ENCODE measurements around the gene MICAL3. TPM values are rescaled to one million over a fixed set of nuclear protein-coding genes. Genes with fewer than 3 reads are reported as not detected.

The MICAL3 gene
- polyA plus RNA-seq, 1 of the 3 experiments (the other 2 are of a cell fraction), result 83.1 TPM

DNA sequence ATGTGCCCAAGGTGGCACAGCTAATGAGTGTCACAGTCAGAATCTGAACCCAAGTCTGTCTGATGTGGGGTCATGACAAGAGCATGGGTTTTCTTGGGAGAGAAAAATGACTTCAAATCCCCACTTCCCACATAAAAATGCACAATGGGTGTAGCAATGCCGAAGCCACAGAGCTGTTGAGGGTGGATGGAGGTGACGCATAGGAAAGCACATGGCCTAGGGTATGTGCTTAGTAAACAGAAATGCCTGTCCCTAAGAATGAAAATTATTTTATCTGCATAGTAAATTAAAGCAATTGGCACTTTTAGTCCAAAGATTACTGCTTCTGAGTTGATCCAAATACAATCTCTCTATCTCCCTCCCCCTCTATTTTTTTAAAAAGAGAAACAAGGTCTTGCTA, 10.9 kb downstream of the MICAL3 start:
- H3K36me3 ChIP-seq (replicated peaks in 1 of 2; ENCODE audit: control insufficient read depth in 1 of 2, insufficient read depth in 2 of 2, low read length in 1 of 2), result no peaks in the 10 kb centered on the region
- H3F3A ChIP-seq (replicated peaks; ENCODE audit: insufficient read depth), result peaks cover 4% of the 10 kb centered on the region
- POLR2A ChIA-PET, result no interaction called here
- no peak overlapping the region for H2AFZ ChIP-seq (ENCODE audit: low read depth)
- no peaks in the 10 kb centered on the region for H3K9me3 ChIP-seq
- TF ChIP-seq MEF2A (IDR thresholded peaks at IDR 0.05; ENCODE audit: borderline replicate concordance, low read depth), result no peak
- no peak for TF ChIP-seq FOXJ3 (CRISPR knock-in tag; IDR thresholded peaks at IDR 0.05)
- TF ChIP-seq NFIC (IDR thresholded peaks at IDR 0.05; ENCODE audit: borderline replicate concordance), result no peak
- TF ChIP-seq FOSL2 (IDR thresholded peaks at IDR 0.05; ENCODE audit: borderline replicate concordance, low read depth), result no peak
- TF ChIP-seq NRF1 (IDR thresholded peaks at IDR 0.05; ENCODE audit: low read depth, low read length), result no peak
- H3K4me2 ChIP-seq, result no peak overlapping the region
- H3K9me2 ChIP-seq, result no peaks in the 10 kb centered on the region
- H3K79me2 ChIP-seq (ENCODE audit: insufficient read depth), result no peaks in the 10 kb centered on the region
- no peak overlapping the region for H3K27ac ChIP-seq (ENCODE audit: low read depth in 2 of 2, low read length in 1 of 2)
- H3K4me3 ChIP-seq (ENCODE audit: low read depth in 2 of 2, low read length in 1 of 2), result no peak overlapping the region
- no peak overlapping the region for H3K9ac ChIP-seq
- H3K27me3 ChIP-seq (ENCODE audit: insufficient read depth), result no peaks in the 10 kb centered on the region
- no peak for DNase-seq
- no peaks in the 10 kb centered on the region for H4K20me1 ChIP-seq (ENCODE audit: insufficient read depth)
- WGBS (ENCODE audit: low lambda C conversion rate), result 93% methylated on average over 2 of the region's 2 CpGs
- CTCF ChIA-PET, result interaction anchor here (0.7 to 2.0 kb wide), 4 partner anchors 11 to 183 kb away, joined by 3 to 6 read pairs (median 5); partner anchors contain the start of gene MICAL3
- H3K4me1 ChIP-seq (ENCODE audit: control insufficient read depth in 1 of 2, insufficient read depth in 2 of 2, low read depth in 1 of 2, low read length in 1 of 2), result peaks cover 0 to 7% of the 10 kb centered on the region in 2 experiments; a peak in 1 of 4 replicates

DNA sequence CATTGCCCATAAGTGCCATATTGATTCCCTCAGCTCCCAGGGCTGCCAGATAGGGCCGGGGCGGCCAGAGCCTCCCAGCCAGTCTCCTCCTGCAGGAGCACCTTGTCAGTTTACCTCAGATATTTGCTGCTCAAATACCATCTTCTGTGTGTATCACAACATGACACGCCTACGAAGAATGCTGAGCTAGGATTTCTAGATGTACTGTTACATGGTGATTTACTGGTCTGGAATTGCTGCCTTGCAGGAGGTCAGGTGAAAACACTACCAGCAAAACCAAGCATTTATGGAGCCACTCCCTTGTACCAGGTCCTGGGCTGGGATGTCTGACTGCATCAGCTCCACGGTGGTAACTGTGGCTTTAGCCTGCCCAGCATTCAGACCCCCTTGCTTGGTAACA, 11.8 kb downstream of the MICAL3 start:
- Histone ChIP-seq H3K27me3 (ENCODE audit: insufficient read depth) (no peaks in the 10 kb centered on the region), H3K27ac (ENCODE audit: low read depth in 2 of 2, low read length in 1 of 2) (no peak overlapping the region), H3K36me3 (replicated peaks in 1 of 2; ENCODE audit: control insufficient read depth in 1 of 2, insufficient read depth in 2 of 2, low read length in 1 of 2) (no peaks in the 10 kb centered on the region), H3K9ac (no peak overlapping the region), H3K4me3 (ENCODE audit: low read depth in 2 of 2, low read length in 1 of 2) (no peak overlapping the region), H3F3A (replicated peaks; ENCODE audit: insufficient read depth) (peaks cover 4% of the 10 kb centered on the region), H3K9me2 (no peaks in the 10 kb centered on the region), H3K79me2 (ENCODE audit: insufficient read depth) (no peaks in the 10 kb centered on the region), H3K4me1 (ENCODE audit: control insufficient read depth in 1 of 2, insufficient read depth in 2 of 2, low read depth in 1 of 2, low read length in 1 of 2) (peaks cover 0 to 7% of the 10 kb centered on the region in 2 experiments; a peak in 1 of 4 replicates), H3K4me2 (no peak overlapping the region), H4K20me1 (ENCODE audit: insufficient read depth) (no peaks in the 10 kb centered on the region), H3K9me3 (no peaks in the 10 kb centered on the region), H2AFZ (ENCODE audit: low read depth) (no peak overlapping the region)
- WGBS (ENCODE audit: low lambda C conversion rate), result 50% methylated on average over 2 of the region's 5 CpGs
- TF ChIP-seq TCF12 (IDR thresholded peaks at IDR 0.05) (no peak), FOSL2 (IDR thresholded peaks at IDR 0.05; ENCODE audit: borderline replicate concordance, low read depth) (peak; percentile 42; the same call in 1 of the 2 replicates), GABPA (IDR thresholded peaks at IDR 0.05; ENCODE audit: low read depth) (no peak)
- no peak for DNase-seq
- CTCF ChIA-PET, result interaction anchor here (0.9 to 2.0 kb wide), 6 partner anchors 9 to 182 kb away, joined by 3 to 7 read pairs (median 5); partner anchors contain the start of gene MICAL3
- POLR2A ChIA-PET, result no interaction called here

DNA sequence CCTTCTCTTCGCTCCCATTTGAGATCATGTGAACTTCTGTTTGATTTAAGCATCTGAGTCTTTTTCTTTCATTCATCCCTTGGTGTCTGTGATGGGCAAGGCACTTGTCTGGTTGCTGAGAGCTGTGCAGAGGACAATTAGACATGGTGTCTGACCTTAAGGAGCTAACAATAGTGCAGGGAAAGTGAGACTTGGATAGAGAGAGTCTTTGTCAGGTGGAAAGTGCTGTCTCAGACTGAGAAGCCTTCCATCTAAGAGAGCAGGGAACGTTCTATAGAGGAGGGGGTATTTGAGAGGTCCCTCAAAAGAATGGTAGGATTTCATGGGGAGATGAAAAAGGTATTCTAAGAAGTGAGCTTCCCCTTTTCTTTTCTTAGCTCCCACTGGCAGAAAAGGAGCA, 14.1 kb downstream of the MICAL3 start:
- Histone ChIP-seq H3K9me2 (no peaks in the 10 kb centered on the region), H3K27ac (ENCODE audit: low read depth in 2 of 2, low read length in 1 of 2) (no peak overlapping the region), H2AFZ (ENCODE audit: low read depth) (no peak overlapping the region), H3K4me3 (ENCODE audit: low read depth in 2 of 2, low read length in 1 of 2) (no peak overlapping the region), H3K4me2 (no peak overlapping the region), H3K27me3 (ENCODE audit: insufficient read depth) (no peaks in the 10 kb centered on the region), H3K79me2 (ENCODE audit: insufficient read depth) (no peaks in the 10 kb centered on the region), H4K20me1 (ENCODE audit: insufficient read depth) (no peaks in the 10 kb centered on the region), H3K36me3 (replicated peaks in 1 of 2; ENCODE audit: control insufficient read depth in 1 of 2, insufficient read depth in 2 of 2, low read length in 1 of 2) (no peaks in the 10 kb centered on the region), H3K9me3 (no peaks in the 10 kb centered on the region), H3F3A (replicated peaks; ENCODE audit: insufficient read depth) (peaks cover 4% of the 10 kb centered on the region), H3K4me1 (ENCODE audit: control insufficient read depth in 1 of 2, insufficient read depth in 2 of 2, low read depth in 1 of 2, low read length in 1 of 2) (peaks cover 0 to 7% of the 10 kb centered on the region in 2 experiments; a peak in 1 of 4 replicates), H3K9ac (no peak overlapping the region)
- ChIA-PET POLR2A (interaction anchor here (1.2 kb wide), 1 partner anchor 10 kb away, joined by 3 read pairs; no protein-coding TSS in a partner anchor), CTCF (interaction anchor here (0.9 kb wide), 1 partner anchor 13 kb away, joined by 4 read pairs; no protein-coding TSS in a partner anchor)
- DNase-seq, result no peak
- no peak for TF ChIP-seq YY1 (IDR thresholded peaks at IDR 0.05; ENCODE audit: low read depth)
- TF ChIP-seq RXRA (IDR thresholded peaks at IDR 0.05; ENCODE audit: borderline replicate concordance, low read depth), result no peak
- TF ChIP-seq ELF1 (IDR thresholded peaks at IDR 0.05), result no peak
- TF ChIP-seq NFIC (IDR thresholded peaks at IDR 0.05; ENCODE audit: borderline replicate concordance), result no peak
- TF ChIP-seq FOXJ3 (CRISPR knock-in tag; IDR thresholded peaks at IDR 0.05), result no peak
- TF ChIP-seq RAD21 (IDR thresholded peaks at IDR 0.05; ENCODE audit: low read length), result no peak
- no peak for TF ChIP-seq GABPA (IDR thresholded peaks at IDR 0.05; ENCODE audit: low read depth)
- 95% methylated on average over 2 of the region's 2 CpGs for WGBS (ENCODE audit: low lambda C conversion rate)
